ENCODE measurements around the gene PMIS2. TPM values are rescaled to one million over a fixed set of nuclear protein-coding genes. Genes with fewer than 3 reads are reported as not detected.

The PMIS2 gene
- total RNA-seq, 1 experiment from 2014 or later: not detected

DNA sequence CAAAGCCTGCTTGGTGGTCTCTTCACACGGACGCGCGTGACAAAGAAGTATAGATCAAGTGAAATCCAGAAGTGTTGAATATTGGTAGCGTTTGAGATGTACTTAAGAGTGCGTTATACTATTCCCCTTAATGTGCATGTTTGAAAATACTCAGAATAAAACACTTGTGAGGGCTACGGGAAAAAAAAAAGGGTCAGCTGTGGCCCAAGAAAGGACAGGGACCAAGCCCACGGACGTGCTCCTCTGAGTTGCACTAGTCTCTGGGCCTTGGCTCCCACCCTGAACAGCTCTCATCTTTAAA, 42.2 kb downstream of the PMIS2 start:
- TF ChIP-seq TCF7L2 (IDR thresholded peaks at IDR 0.05; ENCODE audit: borderline replicate concordance, extremely low read depth, insufficient read depth, insufficient read length) (no peak), RAD21 (IDR thresholded peaks at IDR 0.05; ENCODE audit: low read depth) (no peak), POLR2AphosphoS5 (IDR thresholded peaks at IDR 0.05; ENCODE audit: low read depth, low read length) (no peak)
- no peak overlapping the region for H2AFZ ChIP-seq (ENCODE audit: low read depth, low read length, poor library complexity, severe bottlenecking)
- CTCF ChIA-PET: no interaction called here
- no peaks in the 10 kb centered on the region for H3K27me3 ChIP-seq (ENCODE audit: insufficient read depth, low read length)
- peak overlapping the region; percentile 89 to 97 for H3K4me3 ChIP-seq (replicated peaks in 1 of 2; ENCODE audit: low read depth in 1 of 2, low read length in 2 of 2)
- H3K9ac ChIP-seq (ENCODE audit: low read length): peak overlapping the region; percentile 92
- H3K9me2 ChIP-seq (ENCODE audit: insufficient read depth): no peaks in the 10 kb centered on the region
- H3K36me3 ChIP-seq (ENCODE audit: control insufficient read depth in 1 of 2, insufficient read depth in 2 of 2, low read length in 2 of 2): peaks cover 18 to 21% of the 10 kb centered on the region in 2 experiments; a peak in 3 of 4 replicates
- POLR2A ChIA-PET: no interaction called here
- H3K4me1 ChIP-seq (ENCODE audit: control insufficient read depth in 1 of 2, insufficient read depth in 2 of 2, low read length in 2 of 2): peaks cover 7 to 9% of the 10 kb centered on the region in 2 experiments; a peak in 3 of 4 replicates
- DNase-seq (ENCODE audit: low read depth, low spot score) (no peak), ATAC-seq (no peak)
- peak overlapping the region; percentile 98 for H3K4me2 ChIP-seq (ENCODE audit: low read length)
- H3K9me3 ChIP-seq (ENCODE audit: control insufficient read depth in 1 of 2, insufficient read depth in 1 of 2, low read depth in 1 of 2, low read length in 2 of 2): no peaks in the 10 kb centered on the region
- intact Hi-C loops (cut with micrococcal nuclease): no loop called here
- RAD21 ChIA-PET (ENCODE audit: low non-redundant PET in 1 of 2, low total read pairs in 2 of 2, uncharacterized antibody in 2 of 2, unreplicated experiment in 2 of 2): no interaction called here
- peak overlapping the region; percentile 73 for H3K27ac ChIP-seq (ENCODE audit: low read depth, low read length)
- no peaks in the 10 kb centered on the region for H4K20me1 ChIP-seq (ENCODE audit: insufficient read depth)
- BruUV-seq (replicated peaks): TSS peak; percentile 99
- peaks cover 14% of the 10 kb centered on the region for H3K79me2 ChIP-seq (ENCODE audit: insufficient read depth, low read length)

GRCh38 chr19:35628565-35629331, 42.8 kb downstream of the PMIS2 start, which contains the start of gene RBM42:
Gene RBM42 (plus strand): TSS chr19:35629036. CDS start chr19:35629154, 118 bp downstream.
- Histone ChIP-seq H3K9ac (ENCODE audit: low read length) (peak within 1 kb of the TSS; percentile 92), H3K9me2 (ENCODE audit: insufficient read depth) (no peaks in the 10 kb centered on the region), H3K79me2 (ENCODE audit: insufficient read depth, low read length) (peaks cover 14% of the 10 kb centered on the region), H2AFZ (ENCODE audit: low read depth, low read length, poor library complexity, severe bottlenecking) (no peak within 1 kb of the TSS), H3K4me2 (ENCODE audit: low read length) (peak within 1 kb of the TSS; percentile 98), H3K36me3 (ENCODE audit: control insufficient read depth in 1 of 2, insufficient read depth in 2 of 2, low read length in 2 of 2) (peaks cover 18 to 22% of the 10 kb centered on the region in 2 experiments; a peak in 3 of 4 replicates), H3K27me3 (ENCODE audit: insufficient read depth, low read length) (no peaks in the 10 kb centered on the region), H4K20me1 (ENCODE audit: insufficient read depth) (no peaks in the 10 kb centered on the region), H3K4me3 (replicated peaks in 1 of 2; ENCODE audit: low read depth in 1 of 2, low read length in 2 of 2) (peak within 1 kb of the TSS; percentile 89 to 97), H3K4me1 (ENCODE audit: control insufficient read depth in 1 of 2, insufficient read depth in 2 of 2, low read length in 2 of 2) (peaks cover 7 to 9% of the 10 kb centered on the region in 2 experiments; a peak in 3 of 4 replicates), H3K27ac (ENCODE audit: low read depth, low read length) (peak within 1 kb of the TSS; percentile 73), H3K9me3 (ENCODE audit: control insufficient read depth in 1 of 2, insufficient read depth in 1 of 2, low read depth in 1 of 2, low read length in 2 of 2) (no peaks in the 10 kb centered on the region)
- ChIA-PET CTCF (no interaction called here), POLR2A (no interaction called here), RAD21 (ENCODE audit: low non-redundant PET in 1 of 2, low total read pairs in 2 of 2, uncharacterized antibody in 2 of 2, unreplicated experiment in 2 of 2) (no interaction called here)
- ATAC-seq (peak; percentile 100), DNase-seq (ENCODE audit: low read depth, low spot score) (peak; percentile 99)
- intact Hi-C loops (cut with micrococcal nuclease): no loop called here
- BruUV-seq (replicated peaks): no TSS peak
- no peak for TF ChIP-seq TCF7L2 (IDR thresholded peaks at IDR 0.05; ENCODE audit: borderline replicate concordance, extremely low read depth, insufficient read depth, insufficient read length)
- TF ChIP-seq CEBPB (IDR thresholded peaks at IDR 0.05; ENCODE audit: low read depth): no peak
- TF ChIP-seq, protein P1, sequence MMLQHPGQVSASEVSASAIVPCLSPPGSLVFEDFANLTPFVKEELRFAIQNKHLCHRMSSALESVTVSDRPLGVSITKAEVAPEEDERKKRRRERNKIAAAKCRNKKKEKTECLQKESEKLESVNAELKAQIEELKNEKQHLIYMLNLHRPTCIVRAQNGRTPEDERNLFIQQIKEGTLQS (IDR thresholded peaks at IDR 0.05): no peak
- TF ChIP-seq EZH2 (IDR thresholded peaks at IDR 0.05): no peak
- peak; percentile 53 for TF ChIP-seq SIN3A (IDR thresholded peaks at IDR 0.05; ENCODE audit: low read depth)
- TF ChIP-seq CBX3 (IDR thresholded peaks at IDR 0.05; ENCODE audit: low read depth): peak; percentile 62; the same call in 1 of the 2 replicates
- TF ChIP-seq, protein P2, sequence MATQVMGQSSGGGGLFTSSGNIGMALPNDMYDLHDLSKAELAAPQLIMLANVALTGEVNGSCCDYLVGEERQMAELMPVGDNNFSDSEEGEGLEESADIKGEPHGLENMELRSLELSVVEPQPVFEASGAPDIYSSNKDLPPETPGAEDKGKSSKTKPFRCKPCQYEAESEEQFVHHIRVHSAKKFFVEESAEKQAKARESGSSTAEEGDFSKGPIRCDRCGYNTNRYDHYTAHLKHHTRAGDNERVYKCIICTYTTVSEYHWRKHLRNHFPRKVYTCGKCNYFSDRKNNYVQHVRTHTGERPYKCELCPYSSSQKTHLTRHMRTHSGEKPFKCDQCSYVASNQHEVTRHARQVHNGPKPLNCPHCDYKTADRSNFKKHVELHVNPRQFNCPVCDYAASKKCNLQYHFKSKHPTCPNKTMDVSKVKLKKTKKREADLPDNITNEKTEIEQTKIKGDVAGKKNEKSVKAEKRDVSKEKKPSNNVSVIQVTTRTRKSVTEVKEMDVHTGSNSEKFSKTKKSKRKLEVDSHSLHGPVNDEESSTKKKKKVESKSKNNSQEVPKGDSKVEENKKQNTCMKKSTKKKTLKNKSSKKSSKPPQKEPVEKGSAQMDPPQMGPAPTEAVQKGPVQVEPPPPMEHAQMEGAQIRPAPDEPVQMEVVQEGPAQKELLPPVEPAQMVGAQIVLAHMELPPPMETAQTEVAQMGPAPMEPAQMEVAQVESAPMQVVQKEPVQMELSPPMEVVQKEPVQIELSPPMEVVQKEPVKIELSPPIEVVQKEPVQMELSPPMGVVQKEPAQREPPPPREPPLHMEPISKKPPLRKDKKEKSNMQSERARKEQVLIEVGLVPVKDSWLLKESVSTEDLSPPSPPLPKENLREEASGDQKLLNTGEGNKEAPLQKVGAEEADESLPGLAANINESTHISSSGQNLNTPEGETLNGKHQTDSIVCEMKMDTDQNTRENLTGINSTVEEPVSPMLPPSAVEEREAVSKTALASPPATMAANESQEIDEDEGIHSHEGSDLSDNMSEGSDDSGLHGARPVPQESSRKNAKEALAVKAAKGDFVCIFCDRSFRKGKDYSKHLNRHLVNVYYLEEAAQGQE (IDR thresholded peaks at IDR 0.05; ENCODE audit: low read depth): no peak
- TF ChIP-seq ZFX (IDR thresholded peaks at IDR 0.05): peak; percentile 48
- no peak for TF ChIP-seq CTCF (IDR thresholded peaks at IDR 0.05 in 2 of 3, conservative IDR thresholded peaks at IDR 0.05 in 1 of 3; ENCODE audit: borderline replicate concordance in 1 of 3, insufficient read depth in 1 of 3, low read depth in 2 of 3, low read length in 2 of 3)
- TF ChIP-seq JUND (IDR thresholded peaks at IDR 0.05): no peak
- no peak for TF ChIP-seq FOSL1 (IDR thresholded peaks at IDR 0.05; ENCODE audit: low read depth)
- peak; percentile 100 for TF ChIP-seq SP1 (IDR thresholded peaks at IDR 0.05; ENCODE audit: low read depth)
- TF ChIP-seq EZH2phosphoT487 (IDR thresholded peaks at IDR 0.05; ENCODE audit: borderline replicate concordance): no peak
- TF ChIP-seq SRF (IDR thresholded peaks at IDR 0.05; ENCODE audit: low read depth): peak; percentile 98

All from HCT116 (cell line).